Testis (tissue), 2 donors: ENCODE measurements around the gene TESK2.

Source experiments
- POLR2A ChIP-seq: fragments of 450-650 bp; IDR thresholded peaks from one replicate; pipeline ENCODE4 v1.6.1; 2017; ENCODE audit warnings: antibody characterized with exemption, mild to moderate bottlenecking, moderate library complexity
- TF ChIP-seq, protein P1 (sequence below), 3 experiments: fragments of 450-650 bp in 2 of 3; fragments of 200-600 bp in 1 of 3; sonication (generic) in 1 of 3; IDR thresholded peaks; one replicate each; pipeline ENCODE4 v1.5.1; 2016 to 2019; ENCODE audit warnings: antibody characterized with exemption in 3 of 3, mild to moderate bottlenecking in 2 of 3, moderate library complexity in 1 of 3

DNA sequence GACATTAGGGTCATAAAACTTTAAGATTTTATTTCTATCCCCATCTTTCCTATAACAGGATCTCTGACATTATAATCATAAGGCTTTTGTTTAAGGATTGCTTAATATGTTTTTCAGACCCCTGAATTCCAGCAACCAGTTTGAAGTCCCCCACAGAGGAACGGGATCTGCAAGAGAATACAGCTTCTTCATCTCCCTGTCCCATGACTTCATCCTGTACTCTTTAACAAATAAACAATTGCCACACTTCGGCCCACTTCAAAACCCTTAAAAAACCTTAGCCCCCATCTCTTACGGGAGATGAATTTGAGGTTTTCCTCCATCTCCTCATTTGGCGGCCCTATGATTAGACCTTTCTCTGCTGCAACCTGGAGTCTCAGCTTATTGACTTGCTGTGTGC, 35.8 kb downstream of the TESK2 start:
- TF ChIP-seq, protein P1, sequence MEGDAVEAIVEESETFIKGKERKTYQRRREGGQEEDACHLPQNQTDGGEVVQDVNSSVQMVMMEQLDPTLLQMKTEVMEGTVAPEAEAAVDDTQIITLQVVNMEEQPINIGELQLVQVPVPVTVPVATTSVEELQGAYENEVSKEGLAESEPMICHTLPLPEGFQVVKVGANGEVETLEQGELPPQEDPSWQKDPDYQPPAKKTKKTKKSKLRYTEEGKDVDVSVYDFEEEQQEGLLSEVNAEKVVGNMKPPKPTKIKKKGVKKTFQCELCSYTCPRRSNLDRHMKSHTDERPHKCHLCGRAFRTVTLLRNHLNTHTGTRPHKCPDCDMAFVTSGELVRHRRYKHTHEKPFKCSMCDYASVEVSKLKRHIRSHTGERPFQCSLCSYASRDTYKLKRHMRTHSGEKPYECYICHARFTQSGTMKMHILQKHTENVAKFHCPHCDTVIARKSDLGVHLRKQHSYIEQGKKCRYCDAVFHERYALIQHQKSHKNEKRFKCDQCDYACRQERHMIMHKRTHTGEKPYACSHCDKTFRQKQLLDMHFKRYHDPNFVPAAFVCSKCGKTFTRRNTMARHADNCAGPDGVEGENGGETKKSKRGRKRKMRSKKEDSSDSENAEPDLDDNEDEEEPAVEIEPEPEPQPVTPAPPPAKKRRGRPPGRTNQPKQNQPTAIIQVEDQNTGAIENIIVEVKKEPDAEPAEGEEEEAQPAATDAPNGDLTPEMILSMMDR (IDR thresholded peaks at IDR 0.05), result no peak
- TF ChIP-seq POLR2A, result no peak
